CD4-positive, CD25-positive, alpha-beta regulatory T cell (primary cell): ENCODE results near the gene TUFM. TPM values are rescaled to one million over a fixed set of nuclear protein-coding genes. Genes with fewer than 3 reads are reported as not detected.
A peak's percentile ranks its signal among the peaks of the same experiment; 100 is the strongest.

ENCODE experiments used
- ATAC-seq, 2 donors: fragments of 150-1000 bp; cut with Tn5 transposase; one replicate each; pipeline ENCODE4 v1.10.0; 2021; ENCODE audit warnings: low read depth in 2 of 2, moderate number of reproducible peaks in 2 of 2, moderate library complexity in 1 of 2
- DNase-seq, 3 donors: peaks; one replicate each; pipeline versions ENCODE4 v3.0.0 to v3.0.0-alpha.2; 2012 to 2022; ENCODE audit warnings: mixed read lengths in 1 of 3
- H3K27ac ChIP-seq: one replicate; pipeline ENCODE4 v1.7.0; 2013; ENCODE audit warnings: mild to moderate bottlenecking, low read length; ENCODE audit not compliant: insufficient read depth, poor library complexity, severe bottlenecking
- H3K27me3 ChIP-seq: one replicate; pipeline ENCODE4 v1.7.0; 2013; ENCODE audit warnings: low read length; ENCODE audit not compliant: control insufficient read depth, insufficient read depth
- H3K36me3 ChIP-seq: one replicate; pipeline ENCODE4 v1.7.0; 2013; ENCODE audit warnings: mild to moderate bottlenecking, low read length, moderate library complexity; ENCODE audit not compliant: control insufficient read depth, insufficient read depth
- H3K4me1 ChIP-seq: 2 replicates; pipeline ENCODE4 v1.7.0; 2013; ENCODE audit warnings: mild to moderate bottlenecking, low read length; ENCODE audit not compliant: insufficient read depth, control insufficient read depth, poor library complexity, severe bottlenecking
- H3K4me3 ChIP-seq: one replicate; pipeline ENCODE4 v1.7.0; 2013; ENCODE audit warnings: low read depth, mild to moderate bottlenecking, low read length, moderate library complexity
- H3K9me3 ChIP-seq, 2 experiments: 1 replicate in 1 of 2; 2 replicates in 1 of 2; pipeline ENCODE4 v1.7.0; 2013; ENCODE audit warnings: low read length in 2 of 2, mild to moderate bottlenecking in 1 of 2, moderate library complexity in 1 of 2; ENCODE audit not compliant: control insufficient read depth in 2 of 2
- H3K27ac Mint-ChIP-seq, 3 donors: one replicate each; pipeline ENCODE4 v1.8.0; 2020 to 2022; ENCODE audit warnings: mild to moderate bottlenecking in 3 of 3, mixed read lengths in 3 of 3, moderate library complexity in 2 of 3
- H3K27me3 Mint-ChIP-seq: one replicate; pipeline ENCODE4 v1.8.0; 2022; ENCODE audit warnings: mild to moderate bottlenecking, mixed read lengths
- H3K36me3 Mint-ChIP-seq: one replicate; pipeline ENCODE4 v1.8.0; 2020; ENCODE audit warnings: mixed read lengths
- H3K4me1 Mint-ChIP-seq, 4 donors: one replicate each; pipeline ENCODE4 v1.8.0; 2020 to 2022; ENCODE audit warnings: mixed read lengths in 4 of 4, mild to moderate bottlenecking in 1 of 4
- H3K4me3 Mint-ChIP-seq, 4 donors: one replicate each; pipeline ENCODE4 v1.8.0; 2020 to 2022; ENCODE audit warnings: mild to moderate bottlenecking in 4 of 4, mixed read lengths in 4 of 4, moderate library complexity in 3 of 4
- H3K9me3 Mint-ChIP-seq, 7 donors: one replicate each; pipeline ENCODE4 v1.8.0; 2020 to 2022; ENCODE audit warnings: mixed read lengths in 7 of 7, mild to moderate bottlenecking in 3 of 7, moderate library complexity in 2 of 7
- polyA plus RNA-seq, 4 donors: library from polyadenylated mRNA; unstranded; fragments of 300-500 nt; fragmentation: Illumina TruSeq; gene quantifications; one replicate each; pipeline ENCODE4 v1.2.3, GENCODE V29; 2021
- total RNA-seq: library from RNA; stranded (reverse); gene quantifications from one replicate; pipeline ENCODE4 v1.2.3, GENCODE V29; 2022

TUFM gene
- total and polyA plus RNA-seq, 5 donors from 2014 or later = 98.4 to 165 (median 138) TPM

DNA sequence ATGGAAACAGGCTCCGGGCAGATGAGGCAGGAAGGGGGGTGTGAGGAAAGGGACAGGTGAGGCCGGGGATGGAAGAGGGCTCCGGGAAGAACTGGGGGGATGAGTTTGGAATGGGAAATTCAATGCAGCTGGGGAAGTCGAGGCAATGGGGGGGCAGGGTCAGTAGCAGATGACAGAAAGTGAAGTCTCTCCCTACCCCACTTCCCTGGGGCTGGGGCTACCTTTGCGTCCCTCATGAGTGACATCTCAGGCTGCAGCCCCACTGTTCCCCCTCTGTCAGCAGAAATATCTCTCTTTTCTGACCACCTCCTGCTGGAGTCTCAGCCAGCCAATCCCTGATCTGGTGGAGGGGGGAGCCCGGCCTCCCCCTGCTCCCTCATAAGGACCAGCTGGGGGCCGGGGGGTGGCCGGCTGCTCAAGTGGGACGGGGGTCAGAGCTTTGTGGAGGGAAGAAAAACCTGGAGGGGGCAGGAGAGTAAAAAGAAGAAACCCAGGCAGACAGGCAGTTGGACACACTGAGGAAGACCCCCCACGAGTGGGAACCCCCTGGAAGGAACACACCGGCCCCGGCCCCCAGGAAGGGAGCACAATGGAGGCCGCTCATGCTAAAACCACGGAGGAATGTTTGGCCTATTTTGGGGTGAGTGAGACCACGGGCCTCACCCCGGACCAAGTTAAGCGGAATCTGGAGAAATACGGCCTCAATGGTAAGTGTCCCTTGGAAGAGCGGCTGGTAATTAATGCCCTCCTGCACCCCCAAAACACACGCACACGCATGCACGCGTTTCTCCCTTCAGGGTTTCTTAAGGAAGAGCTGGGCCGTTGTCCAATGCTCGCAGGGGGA is 32.2 kb upstream of the TUFM start, which contains the start of gene ATP2A1:
ATP2A1 (plus strand) TSS at position 406 of the 844 bp plus-strand sequence; CDS start at position 590, 184 bp downstream.
- Histone ChIP-seq H3K9me3 (no peaks in the 10 kb centered on the region), H3K36me3 (no peaks in the 10 kb centered on the region), H3K27me3 (no peaks in the 10 kb centered on the region), H3K4me1 (peaks cover 17% of the 10 kb centered on the region), H3K4me3 (peak within 1 kb of the TSS; percentile 67), H3K27ac (no peak within 1 kb of the TSS)
- H3K27me3 Mint-ChIP-seq = peaks cover 6% of the 10 kb centered on the region
- peak within 1 kb of the TSS in 1 of 3 donors; percentile 79 for H3K27ac Mint-ChIP-seq
- ATAC-seq (no peak), DNase-seq (no peak)
- H3K36me3 Mint-ChIP-seq = no peaks in the 10 kb centered on the region
- H3K4me3 Mint-ChIP-seq = peak within 1 kb of the TSS; percentile 66 to 95 (median 88)
- no peaks in the 10 kb centered on the region for H3K9me3 Mint-ChIP-seq
- peaks cover 0 to 18% (median 9%) of the 10 kb centered on the region in 4 donors for H3K4me1 Mint-ChIP-seq

DNA sequence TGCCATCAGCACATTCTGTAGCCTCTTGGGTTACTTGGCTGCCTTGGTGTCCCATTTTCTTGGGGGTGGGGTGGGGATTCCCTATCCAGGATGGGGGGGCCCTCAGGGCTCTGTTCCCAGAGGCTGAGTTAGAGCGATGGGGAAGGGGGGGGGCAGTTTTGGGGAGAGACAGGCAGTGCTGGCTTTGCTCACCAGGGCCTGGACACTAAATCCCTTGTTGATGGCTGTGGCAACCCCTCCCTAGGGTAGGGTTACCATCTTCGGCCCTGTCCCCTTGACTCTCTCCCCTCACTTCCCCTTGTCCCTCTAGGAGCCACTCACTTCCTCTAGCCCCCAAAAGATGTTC is 31.5 kb upstream of the TUFM start:
- H3K4me1 ChIP-seq = peaks cover 17% of the 10 kb centered on the region
- H3K4me3 Mint-ChIP-seq = peak overlapping the region in 2 of 4 donors; percentile 38 to 50
- H3K4me1 Mint-ChIP-seq = peaks cover 0 to 18% (median 9%) of the 10 kb centered on the region in 4 donors
- ATAC-seq (no peak), DNase-seq (no peak)
- peaks cover 6% of the 10 kb centered on the region for H3K27me3 Mint-ChIP-seq
- no peaks in the 10 kb centered on the region for H3K9me3 ChIP-seq
- no peaks in the 10 kb centered on the region for H3K36me3 Mint-ChIP-seq
- no peak overlapping the region for H3K27ac ChIP-seq
- no peak overlapping the region for H3K27ac Mint-ChIP-seq
- no peaks in the 10 kb centered on the region for H3K36me3 ChIP-seq
- no peaks in the 10 kb centered on the region for H3K27me3 ChIP-seq
- no peaks in the 10 kb centered on the region for H3K9me3 Mint-ChIP-seq
- no peak overlapping the region for H3K4me3 ChIP-seq

DNA sequence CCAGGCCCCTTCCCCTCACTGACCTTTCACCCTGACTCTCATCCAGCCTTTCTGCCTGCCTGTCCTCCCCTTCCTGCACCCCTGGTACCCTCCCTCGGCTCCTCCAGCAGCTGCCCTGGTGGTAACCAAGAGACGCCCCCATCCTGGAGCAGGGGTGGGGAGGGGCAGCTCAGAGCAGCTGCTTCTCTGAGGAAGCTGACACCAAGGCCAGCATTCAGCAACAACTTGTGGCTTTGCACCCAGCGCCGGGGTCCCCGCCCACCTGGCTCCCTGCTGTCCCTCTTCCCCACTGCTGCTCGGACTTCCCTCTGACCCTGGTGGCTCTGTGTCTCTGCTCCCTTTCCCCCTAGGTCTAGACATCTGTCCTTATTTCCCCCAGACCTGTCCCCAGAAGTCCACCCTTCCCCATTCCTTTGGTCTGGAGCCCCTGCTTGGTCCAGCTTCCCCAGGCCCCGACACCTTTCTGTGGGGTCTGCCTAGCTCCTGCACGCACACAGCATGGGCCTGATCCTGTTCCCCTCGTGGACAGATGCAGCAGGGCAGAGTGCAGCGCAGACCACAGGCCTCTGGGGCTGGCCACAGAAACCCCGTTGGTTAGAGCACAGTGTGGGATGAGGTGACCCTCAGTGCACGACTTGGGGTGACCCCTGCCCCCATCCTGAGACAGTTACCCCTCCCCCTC is 31.0 kb upstream of the TUFM start:
- Mint-ChIP-seq H3K36me3 (no peaks in the 10 kb centered on the region), H3K4me3 (peak overlapping the region in 1 of 4 donors; percentile 51), H3K27ac (no peak overlapping the region), H3K9me3 (no peaks in the 10 kb centered on the region), H3K27me3 (peaks cover 6% of the 10 kb centered on the region), H3K4me1 (peaks cover 0 to 18% (median 9%) of the 10 kb centered on the region in 4 donors)
- ATAC-seq (no peak), DNase-seq (no peak)
- no peak overlapping the region for H3K27ac ChIP-seq
- peaks cover 17% of the 10 kb centered on the region for H3K4me1 ChIP-seq
- no peak overlapping the region for H3K4me3 ChIP-seq
- no peaks in the 10 kb centered on the region for H3K9me3 ChIP-seq
- no peaks in the 10 kb centered on the region for H3K27me3 ChIP-seq
- peaks cover under 1% of the 10 kb centered on the region for H3K36me3 ChIP-seq

GRCh38 chr16:28876019-28876659 is 30.0 kb upstream of the TUFM start:
- Histone ChIP-seq H3K4me1 (peaks cover 17% of the 10 kb centered on the region), H3K36me3 (peaks cover 8% of the 10 kb centered on the region), H3K27ac (no peak overlapping the region), H3K9me3 (no peaks in the 10 kb centered on the region), H3K4me3 (no peak overlapping the region), H3K27me3 (no peaks in the 10 kb centered on the region)
- DNase-seq = no peak
- no peak for ATAC-seq
- peak overlapping the region in 1 of 3 donors; percentile 7 for H3K27ac Mint-ChIP-seq
- H3K4me1 Mint-ChIP-seq = peaks cover 0 to 17% (median 8%) of the 10 kb centered on the region in 4 donors
- H3K9me3 Mint-ChIP-seq = no peaks in the 10 kb centered on the region
- H3K4me3 Mint-ChIP-seq = no peak overlapping the region
- H3K36me3 Mint-ChIP-seq = no peaks in the 10 kb centered on the region
- H3K27me3 Mint-ChIP-seq = peaks cover 5% of the 10 kb centered on the region

DNA sequence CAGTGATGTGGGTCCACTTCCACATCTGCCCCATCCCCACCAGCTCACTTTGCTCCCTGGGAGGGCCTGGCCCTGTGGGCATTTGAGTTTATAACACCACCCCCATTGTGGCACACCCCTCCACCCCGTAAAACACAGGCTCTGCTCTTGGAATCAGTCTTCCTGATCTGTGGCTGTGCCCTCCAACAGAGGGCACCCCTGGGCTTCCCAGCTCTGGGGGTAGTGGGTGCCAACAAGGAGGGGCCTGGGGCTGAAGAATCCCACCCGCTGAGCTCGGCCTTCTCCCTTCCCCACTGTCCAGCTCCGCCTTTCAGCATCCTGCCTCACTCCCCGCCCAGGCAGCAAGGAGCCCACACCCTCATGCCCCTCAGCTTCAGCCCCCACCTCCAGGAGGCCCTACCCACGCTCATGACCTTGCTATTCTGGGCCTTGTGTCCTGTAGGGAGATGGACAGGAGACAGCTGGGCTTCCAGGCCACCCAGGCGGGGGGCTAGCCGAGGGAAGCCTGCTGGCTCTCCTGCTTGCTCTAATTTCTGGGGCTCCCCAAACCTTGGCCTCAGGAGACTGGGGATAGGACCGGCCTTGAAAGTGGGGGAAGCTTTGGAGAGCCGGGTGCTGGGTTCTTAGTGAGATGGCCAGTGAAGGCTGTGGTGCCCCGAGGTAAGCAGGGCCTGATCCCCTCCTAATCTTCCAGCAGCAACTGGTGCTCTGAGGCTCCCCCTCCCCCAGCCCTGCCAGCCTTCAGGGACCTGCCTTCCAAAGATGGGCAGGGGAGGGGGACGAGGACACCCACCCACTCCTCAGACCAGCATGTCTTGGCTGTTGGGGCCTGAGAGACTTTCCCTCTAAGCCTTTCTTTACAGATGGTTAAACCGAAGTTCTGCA is 29.2 kb upstream of the TUFM start:
- H3K36me3 Mint-ChIP-seq = peaks cover under 1% of the 10 kb centered on the region
- no peaks in the 10 kb centered on the region for H3K9me3 ChIP-seq
- DNase-seq (no peak), ATAC-seq (no peak)
- H3K36me3 ChIP-seq = peaks cover 14% of the 10 kb centered on the region
- no peaks in the 10 kb centered on the region for H3K27me3 ChIP-seq
- H3K4me1 ChIP-seq = peaks cover 13% of the 10 kb centered on the region
- H3K9me3 Mint-ChIP-seq = no peaks in the 10 kb centered on the region
- H3K27me3 Mint-ChIP-seq = no peaks in the 10 kb centered on the region
- peaks cover 0 to 13% (median 5%) of the 10 kb centered on the region in 4 donors for H3K4me1 Mint-ChIP-seq
- no peak overlapping the region for H3K4me3 ChIP-seq
- H3K27ac Mint-ChIP-seq = no peak overlapping the region
- no peak overlapping the region for H3K4me3 Mint-ChIP-seq
- H3K27ac ChIP-seq = no peak overlapping the region

DNA sequence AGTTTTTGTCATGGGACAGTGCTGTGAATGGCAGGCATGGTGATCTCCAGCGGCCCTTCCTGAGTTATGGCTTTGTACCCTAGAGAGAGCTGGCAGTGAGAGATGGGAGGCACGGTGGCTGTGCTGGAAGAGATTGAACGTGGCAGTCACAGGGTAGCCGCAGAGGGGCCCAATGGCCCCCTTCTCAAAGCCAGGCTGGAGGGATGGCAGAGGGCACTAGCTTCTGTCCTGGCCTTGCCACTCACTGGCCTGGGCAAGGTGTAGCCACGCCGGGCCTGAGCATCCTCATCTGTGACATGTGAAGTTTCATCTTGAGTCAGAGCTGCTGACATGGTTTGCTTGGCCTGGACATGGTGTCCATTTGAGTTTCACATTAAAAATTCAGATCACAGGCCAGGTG is 28.3 kb upstream of the TUFM start:
- Mint-ChIP-seq H3K27me3 (no peaks in the 10 kb centered on the region), H3K36me3 (peaks cover 10% of the 10 kb centered on the region), H3K9me3 (no peaks in the 10 kb centered on the region), H3K27ac (peak overlapping the region in 1 of 3 donors; percentile 71), H3K4me1 (peaks cover 0 to 12% (median 6%) of the 10 kb centered on the region in 4 donors), H3K4me3 (no peak overlapping the region)
- Histone ChIP-seq H3K36me3 (peaks cover 24% of the 10 kb centered on the region), H3K9me3 (no peaks in the 10 kb centered on the region), H3K4me3 (no peak overlapping the region), H3K27me3 (no peaks in the 10 kb centered on the region), H3K4me1 (peaks cover 6% of the 10 kb centered on the region), H3K27ac (no peak overlapping the region)
- DNase-seq = no peak
- no peak for ATAC-seq
